Colonic mucosa (tissue), 4 donors: ENCODE measurements around the gene CARD16. TPM values are rescaled to one million over a fixed set of nuclear protein-coding genes. Genes with fewer than 3 reads are reported as not detected.

Experiments used
- DNase-seq: peaks from one replicate; pipeline ENCODE4 v3.0.0-alpha.2; 2020
- H3K27ac ChIP-seq: fragments of 200-600 bp; one replicate; pipeline ENCODE4 v1.8.0; 2021
- H3K27me3 ChIP-seq: fragments of 200-600 bp; one replicate; pipeline ENCODE4 v1.8.0; 2021
- H3K36me3 ChIP-seq: fragments of 200-600 bp; one replicate; pipeline ENCODE4 v1.8.0; 2021
- H3K4me1 ChIP-seq: fragments of 200-600 bp; one replicate; pipeline ENCODE4 v1.8.0; 2021; ENCODE audit warnings: mild to moderate bottlenecking
- H3K4me3 ChIP-seq: fragments of 200-600 bp; one replicate; pipeline ENCODE4 v1.8.0; 2021
- H3K9ac ChIP-seq, 2 donors: one replicate each; pipeline ENCODE4 v1.7.0; 2013; ENCODE audit warnings: control low read depth in 2 of 2, low read depth in 2 of 2, low read length in 2 of 2
- H3K9me3 ChIP-seq: fragments of 200-600 bp; one replicate; pipeline ENCODE4 v1.8.0; 2021
- intact Hi-C: fragments of 100-400 bp; cut with DNase I; formaldehyde crosslinking; loops from one replicate; pipeline ENCODE4 v1.14.1; 2022
- total RNA-seq, 2 donors: library from RNA; stranded (reverse); fragmentation: NEBNext Ultra II Directional in 1 of 2; extraction: Animal tissue kit (Norgen Biotek cat#: 25700) in 1 of 2; gene quantifications; one replicate each; pipeline ENCODE4 v1.2.1, GENCODE V29; 2021
- TF ChIP-seq, protein P1 (sequence below): fragments of 200-600 bp; IDR thresholded peaks from one replicate; pipeline ENCODE4 v1.8.0; 2022; ENCODE audit warnings: antibody characterized with exemption, mild to moderate bottlenecking
- donor health status: healthy.
- donor health status: DM: no; HTN: no; CAD: no.
- donor health status: DM: no; HTN: no; CAD: no.

The CARD16 gene
- total RNA-seq, 2 donors from 2014 or later, result 35.9 to 40.2 TPM

- Histone ChIP-seq H3K4me1 (peaks cover 7% of the 10 kb centered on the region), H3K36me3 (peaks cover 5% of the 10 kb centered on the region), H3K9me3 (no peaks in the 10 kb centered on the region), H3K27me3 (no peaks in the 10 kb centered on the region), H3K27ac (no peak overlapping the region), H3K9ac (no peak overlapping the region), H3K4me3 (no peak overlapping the region)
- no peak for DNase-seq
- TF ChIP-seq, protein P1, sequence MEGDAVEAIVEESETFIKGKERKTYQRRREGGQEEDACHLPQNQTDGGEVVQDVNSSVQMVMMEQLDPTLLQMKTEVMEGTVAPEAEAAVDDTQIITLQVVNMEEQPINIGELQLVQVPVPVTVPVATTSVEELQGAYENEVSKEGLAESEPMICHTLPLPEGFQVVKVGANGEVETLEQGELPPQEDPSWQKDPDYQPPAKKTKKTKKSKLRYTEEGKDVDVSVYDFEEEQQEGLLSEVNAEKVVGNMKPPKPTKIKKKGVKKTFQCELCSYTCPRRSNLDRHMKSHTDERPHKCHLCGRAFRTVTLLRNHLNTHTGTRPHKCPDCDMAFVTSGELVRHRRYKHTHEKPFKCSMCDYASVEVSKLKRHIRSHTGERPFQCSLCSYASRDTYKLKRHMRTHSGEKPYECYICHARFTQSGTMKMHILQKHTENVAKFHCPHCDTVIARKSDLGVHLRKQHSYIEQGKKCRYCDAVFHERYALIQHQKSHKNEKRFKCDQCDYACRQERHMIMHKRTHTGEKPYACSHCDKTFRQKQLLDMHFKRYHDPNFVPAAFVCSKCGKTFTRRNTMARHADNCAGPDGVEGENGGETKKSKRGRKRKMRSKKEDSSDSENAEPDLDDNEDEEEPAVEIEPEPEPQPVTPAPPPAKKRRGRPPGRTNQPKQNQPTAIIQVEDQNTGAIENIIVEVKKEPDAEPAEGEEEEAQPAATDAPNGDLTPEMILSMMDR, result no peak
- intact Hi-C loops, result no loop called here
Measured at GRCh38 chr11:105024394-105024793, 20.7 kb downstream of the CARD16 start.

DNA sequence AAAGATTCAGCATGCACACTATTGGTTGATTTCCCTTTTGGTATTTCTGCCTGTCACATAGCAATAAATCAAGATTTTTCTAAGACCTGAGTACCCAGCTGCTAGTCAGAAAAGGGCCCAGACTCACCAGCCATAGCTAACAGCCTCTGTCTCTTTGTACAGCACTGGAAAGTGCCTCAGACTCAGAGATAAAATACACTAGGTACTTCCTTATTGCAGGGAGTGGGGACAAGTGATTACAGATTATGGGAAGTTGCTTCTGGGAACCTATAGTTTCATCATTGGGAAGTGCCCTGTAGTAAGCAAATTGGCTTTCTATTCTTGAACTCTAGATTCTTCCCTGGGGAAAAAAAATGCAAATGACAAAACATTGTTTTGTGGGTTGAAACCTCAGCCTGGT is 22.1 kb downstream of the CARD16 start, which contains the start of gene CASP5:
CASP5 (minus strand) TSS at position 166 of the 400 bp plus-strand sequence; CDS start at position 134, 32 bp downstream.
- H3K9ac ChIP-seq, result peak within 1 kb of the TSS in 1 of 2 donors; percentile 36
- intact Hi-C loops, result no loop called here
- TF ChIP-seq, protein P1, result no peak
- H3K4me1 ChIP-seq, result peaks cover 7% of the 10 kb centered on the region
- no peaks in the 10 kb centered on the region for H3K9me3 ChIP-seq
- peak within 1 kb of the TSS; percentile 80 for H3K27ac ChIP-seq
- H3K36me3 ChIP-seq, result peaks cover 5% of the 10 kb centered on the region
- no peaks in the 10 kb centered on the region for H3K27me3 ChIP-seq
- peak within 1 kb of the TSS; percentile 14 for H3K4me3 ChIP-seq
- DNase-seq, result peak; percentile 49

GRCh38 chr11:105022527-105022926 is 22.6 kb downstream of the CARD16 start:
- peak overlapping the region; percentile 80 for H3K27ac ChIP-seq

DNA sequence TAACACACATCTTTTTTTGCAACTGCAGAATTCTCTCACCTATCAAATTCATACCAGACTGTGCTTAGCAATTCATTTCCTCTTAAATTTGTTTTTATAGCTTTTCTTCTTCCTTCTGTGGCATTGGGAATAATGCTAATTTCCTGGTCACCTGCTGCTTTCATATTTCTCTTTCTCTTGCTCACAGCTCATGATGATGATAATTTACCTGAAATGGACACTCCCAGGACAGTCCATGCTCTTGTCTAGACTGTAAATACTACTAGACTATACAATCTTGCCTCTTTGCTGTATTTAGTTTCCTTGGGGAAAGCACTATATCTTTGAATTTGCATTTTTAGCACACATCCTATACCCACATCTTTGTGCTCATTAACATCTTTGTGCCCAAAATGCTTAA is 37.7 kb downstream of the CARD16 start:
- Histone ChIP-seq H3K4me3 (no peak overlapping the region), H3K9me3 (no peaks in the 10 kb centered on the region), H3K4me1 (no peaks in the 10 kb centered on the region), H3K36me3 (no peaks in the 10 kb centered on the region), H3K27ac (no peak overlapping the region), H3K27me3 (no peaks in the 10 kb centered on the region), H3K9ac (no peak overlapping the region)
- TF ChIP-seq, protein P1, result no peak
- DNase-seq, result no peak
- intact Hi-C loops, result no loop called here

More at GRCh38 chr11:105022527-105022926, 22.6 kb downstream of the CARD16 start:
- intact Hi-C loops, result no loop called here
- Histone ChIP-seq H3K4me1 (peaks cover 7% of the 10 kb centered on the region), H3K9ac (peak overlapping the region in 1 of 2 donors; percentile 36), H3K27me3 (no peaks in the 10 kb centered on the region), H3K4me3 (peak overlapping the region; percentile 14), H3K36me3 (peaks cover 5% of the 10 kb centered on the region), H3K9me3 (no peaks in the 10 kb centered on the region)
- no peak for DNase-seq
- TF ChIP-seq, protein P1, result no peak

GRCh38 chr11:105005451-105005845 is 39.7 kb downstream of the CARD16 start:
- Histone ChIP-seq H3K36me3 (no peaks in the 10 kb centered on the region), H3K9ac (no peak overlapping the region), H3K9me3 (no peaks in the 10 kb centered on the region), H3K27me3 (no peaks in the 10 kb centered on the region), H3K27ac (no peak overlapping the region), H3K4me1 (no peaks in the 10 kb centered on the region), H3K4me3 (no peak overlapping the region)
- TF ChIP-seq, protein P1, result no peak
- no peak for DNase-seq
- intact Hi-C loops, result no loop called here
